Breast epithelium (tissue), 4 donors: ENCODE measurements around the gene MACROD2. TPM values are rescaled to one million over a fixed set of nuclear protein-coding genes. Genes with fewer than 3 reads are reported as not detected.

Experiments
- DNase-seq, 2 donors: peaks; one replicate each; pipeline ENCODE4 v3.0.0-alpha.2; 2019; ENCODE audit warnings: low spot score in 2 of 2
- H3K27ac ChIP-seq, 2 donors: fragments of 200-600 bp; sonication (generic) in 1 of 2; one replicate each; pipeline ENCODE4 v1.5.1; 2016 to 2019; ENCODE audit warnings: mild to moderate bottlenecking in 1 of 2
- H3K27me3 ChIP-seq, 2 donors: fragments of 200-600 bp; sonication (generic) in 1 of 2; one replicate each; pipeline versions ENCODE4 v1.5.1 to v1.6.0; 2017 to 2019; ENCODE audit warnings: control low read depth in 1 of 2, mild to moderate bottlenecking in 1 of 2
- H3K36me3 ChIP-seq: fragments of 200-600 bp; one replicate; pipeline ENCODE4 v1.5.1; 2019
- H3K4me1 ChIP-seq, 2 donors: fragments of 200-600 bp; sonication (generic); one replicate each; pipeline ENCODE4 v1.5.1; 2016 to 2019; ENCODE audit warnings: control low read depth in 1 of 2
- H3K4me3 ChIP-seq, 3 donors: fragments of 200-600 bp; sonication (generic); 1 replicate in 2 of 3; 2 replicates in 1 of 3; pipeline ENCODE4 v1.5.1; 2016 to 2019; ENCODE audit warnings: mild to moderate bottlenecking in 3 of 3, moderate library complexity in 2 of 3
- H3K9me3 ChIP-seq, 2 donors: fragments of 200-600 bp; sonication (generic) in 1 of 2; one replicate each; pipeline ENCODE4 v1.5.1; 2016 to 2019; ENCODE audit warnings: control low read depth in 1 of 2
- POLR2A ChIP-seq: fragments of 450-650 bp; IDR thresholded peaks from one replicate; pipeline ENCODE4 v1.6.1; 2016; ENCODE audit warnings: antibody characterized with exemption, mild to moderate bottlenecking, moderate library complexity
- POLR2AphosphoS5 ChIP-seq, 3 donors: sonication (generic); formaldehyde crosslinking; IDR thresholded peaks; one replicate each; pipeline ENCODE4 v1.6.1; 2017; ENCODE audit warnings: antibody characterized with exemption in 3 of 3
- intact Hi-C: fragments of 100-400 bp; cut with DNase I; formaldehyde crosslinking; loops from one replicate; pipeline ENCODE4 v1.15.1; 2023; ENCODE audit warnings: low total_unique reads
- total RNA-seq, 3 donors: library from RNA; depleted of rRNA; stranded (reverse); fragments of >200 nt; gene quantifications; one replicate each; pipeline ENCODE4 v1.1.0, GENCODE V29; 2016
- TF ChIP-seq, protein P1 (sequence below), 3 donors: fragments of 450-650 bp; IDR thresholded peaks; one replicate each; pipeline ENCODE4 v1.5.1; 2016 to 2017; ENCODE audit warnings: antibody characterized with exemption in 3 of 3, mild to moderate bottlenecking in 3 of 3, moderate library complexity in 3 of 3

Gene MACROD2
- total RNA-seq, 3 donors from 2014 or later, result 6.7 to 26.8 (median 8.8) TPM

DNA sequence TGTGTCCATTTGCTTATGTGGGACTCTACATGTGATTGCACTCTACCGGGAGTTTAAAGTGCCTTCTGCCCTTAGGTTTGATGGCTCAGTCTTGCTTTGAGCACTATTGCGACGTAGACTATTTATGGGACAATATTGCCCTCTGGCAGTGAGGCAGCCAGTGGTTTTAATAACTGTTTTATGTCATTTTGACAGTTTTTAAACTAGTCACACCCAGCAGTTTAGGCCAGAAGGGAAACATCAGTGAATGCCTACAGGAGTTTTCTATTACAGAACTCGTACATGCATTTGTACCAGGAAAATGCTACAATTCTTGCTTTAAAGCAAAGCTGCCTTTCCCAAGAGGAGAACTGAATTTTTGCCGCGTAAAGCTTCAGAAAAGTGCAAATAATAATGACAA, 1764.3 kb downstream of the MACROD2 start:
- DNase-seq, result no peak
- Histone ChIP-seq H3K36me3 (no peaks in the 10 kb centered on the region), H3K4me1 (no peaks in the 10 kb centered on the region), H3K4me3 (no peak overlapping the region), H3K9me3 (no peaks in the 10 kb centered on the region), H3K27ac (no peak overlapping the region), H3K27me3 (no peaks in the 10 kb centered on the region)
- no peak for TF ChIP-seq POLR2AphosphoS5 (IDR thresholded peaks at IDR 0.05)
- TF ChIP-seq, protein P1, sequence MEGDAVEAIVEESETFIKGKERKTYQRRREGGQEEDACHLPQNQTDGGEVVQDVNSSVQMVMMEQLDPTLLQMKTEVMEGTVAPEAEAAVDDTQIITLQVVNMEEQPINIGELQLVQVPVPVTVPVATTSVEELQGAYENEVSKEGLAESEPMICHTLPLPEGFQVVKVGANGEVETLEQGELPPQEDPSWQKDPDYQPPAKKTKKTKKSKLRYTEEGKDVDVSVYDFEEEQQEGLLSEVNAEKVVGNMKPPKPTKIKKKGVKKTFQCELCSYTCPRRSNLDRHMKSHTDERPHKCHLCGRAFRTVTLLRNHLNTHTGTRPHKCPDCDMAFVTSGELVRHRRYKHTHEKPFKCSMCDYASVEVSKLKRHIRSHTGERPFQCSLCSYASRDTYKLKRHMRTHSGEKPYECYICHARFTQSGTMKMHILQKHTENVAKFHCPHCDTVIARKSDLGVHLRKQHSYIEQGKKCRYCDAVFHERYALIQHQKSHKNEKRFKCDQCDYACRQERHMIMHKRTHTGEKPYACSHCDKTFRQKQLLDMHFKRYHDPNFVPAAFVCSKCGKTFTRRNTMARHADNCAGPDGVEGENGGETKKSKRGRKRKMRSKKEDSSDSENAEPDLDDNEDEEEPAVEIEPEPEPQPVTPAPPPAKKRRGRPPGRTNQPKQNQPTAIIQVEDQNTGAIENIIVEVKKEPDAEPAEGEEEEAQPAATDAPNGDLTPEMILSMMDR (IDR thresholded peaks at IDR 0.05), result no peak
- no peak for TF ChIP-seq POLR2A
- intact Hi-C loops, result no loop called here

DNA sequence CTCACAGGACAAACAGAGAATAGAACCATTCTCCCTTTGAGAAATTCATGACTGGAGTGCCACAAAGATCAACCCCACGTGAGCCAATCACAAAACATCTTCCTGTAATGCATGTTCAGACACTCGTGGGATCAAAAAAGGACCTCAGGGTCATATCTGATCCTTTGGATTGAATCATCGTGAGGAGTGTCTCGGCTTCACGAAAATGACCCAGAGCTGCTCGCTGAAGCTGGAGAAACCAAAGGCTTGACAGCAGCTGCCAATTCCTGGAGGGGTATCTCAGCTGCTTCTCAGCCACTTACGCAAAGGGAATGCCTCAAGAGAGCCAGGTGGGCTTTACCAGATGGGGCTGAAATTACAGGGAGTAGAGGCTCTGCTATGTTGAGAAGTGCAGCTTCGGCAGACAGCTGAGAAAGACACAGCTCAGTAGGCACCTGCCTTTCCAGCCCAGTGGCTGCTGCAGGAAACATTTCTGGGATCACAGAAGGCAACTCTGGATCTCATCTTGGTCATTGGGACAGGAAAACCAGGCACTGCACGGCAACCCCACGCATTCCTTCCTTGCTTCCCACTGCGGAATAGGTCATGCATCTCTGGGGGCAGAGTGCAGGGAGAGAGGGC, 1764.8 kb downstream of the MACROD2 start:
- Histone ChIP-seq H3K27ac (no peak overlapping the region), H3K4me3 (no peak overlapping the region)
- intact Hi-C loops, result no loop called here

DNA sequence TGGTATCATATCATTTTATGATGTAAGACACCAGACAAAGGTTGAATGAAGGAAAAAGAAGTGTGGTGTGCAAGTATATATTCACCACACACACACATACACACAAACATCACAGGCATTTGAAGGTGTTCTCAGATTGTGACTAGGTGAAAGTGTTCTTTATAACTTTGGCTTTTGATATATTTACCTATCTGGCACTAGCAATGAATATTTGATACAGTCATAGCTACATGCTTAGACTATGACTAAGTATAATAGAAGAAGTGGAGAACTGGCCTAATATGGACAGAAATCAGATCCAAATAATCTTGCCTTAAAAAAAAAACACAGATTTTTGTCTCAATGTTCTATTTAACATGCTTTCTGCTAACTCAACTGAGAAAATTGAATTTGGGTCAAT, 1768.0 kb downstream of the MACROD2 start:
- Histone ChIP-seq H3K9me3 (no peaks in the 10 kb centered on the region), H3K27ac (no peak overlapping the region), H3K27me3 (no peaks in the 10 kb centered on the region), H3K4me3 (no peak overlapping the region), H3K36me3 (no peaks in the 10 kb centered on the region), H3K4me1 (no peaks in the 10 kb centered on the region)
- DNase-seq, result no peak
- intact Hi-C loops, result no loop called here
- TF ChIP-seq POLR2A (no peak), POLR2AphosphoS5 (IDR thresholded peaks at IDR 0.05) (no peak)
- TF ChIP-seq, protein P1 (IDR thresholded peaks at IDR 0.05), result no peak

More for the DNA sequence above, 1764.8 kb downstream of the MACROD2 start:
- no peak for TF ChIP-seq POLR2A
- TF ChIP-seq, protein P1 (IDR thresholded peaks at IDR 0.05), result no peak
- TF ChIP-seq POLR2AphosphoS5 (IDR thresholded peaks at IDR 0.05), result no peak
- no peaks in the 10 kb centered on the region for H3K27me3 ChIP-seq
- no peak for DNase-seq
- no peaks in the 10 kb centered on the region for H3K36me3 ChIP-seq
- no peaks in the 10 kb centered on the region for H3K4me1 ChIP-seq
- H3K9me3 ChIP-seq, result no peaks in the 10 kb centered on the region

DNA sequence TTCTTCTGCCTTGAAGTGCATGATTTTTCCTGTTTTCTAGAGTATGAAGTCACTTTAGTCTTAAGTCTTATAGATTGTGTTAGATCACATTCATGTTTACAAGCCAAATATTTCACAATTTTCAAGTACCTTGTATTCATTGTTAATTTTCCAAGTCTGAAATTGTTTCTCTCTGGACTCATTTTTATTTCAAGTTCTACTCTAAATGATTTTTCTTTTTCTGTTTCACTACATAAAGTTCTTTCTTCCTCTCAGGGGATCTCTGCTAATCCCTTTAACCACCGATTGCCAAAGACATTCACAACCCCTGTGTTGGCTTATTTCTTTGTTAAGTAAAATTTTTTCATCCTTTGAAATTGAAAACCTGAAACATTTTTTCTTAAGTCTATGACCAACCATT, 1772.3 kb downstream of the MACROD2 start:
- no peak overlapping the region for H3K4me3 ChIP-seq
- H3K27me3 ChIP-seq, result no peaks in the 10 kb centered on the region
- TF ChIP-seq POLR2AphosphoS5 (IDR thresholded peaks at IDR 0.05) (no peak), POLR2A (no peak)
- TF ChIP-seq, protein P1 (IDR thresholded peaks at IDR 0.05), result no peak
- intact Hi-C loops, result no loop called here
- no peaks in the 10 kb centered on the region for H3K36me3 ChIP-seq
- H3K9me3 ChIP-seq, result no peaks in the 10 kb centered on the region
- no peak for DNase-seq
- H3K4me1 ChIP-seq, result no peaks in the 10 kb centered on the region
- no peak overlapping the region for H3K27ac ChIP-seq

DNA sequence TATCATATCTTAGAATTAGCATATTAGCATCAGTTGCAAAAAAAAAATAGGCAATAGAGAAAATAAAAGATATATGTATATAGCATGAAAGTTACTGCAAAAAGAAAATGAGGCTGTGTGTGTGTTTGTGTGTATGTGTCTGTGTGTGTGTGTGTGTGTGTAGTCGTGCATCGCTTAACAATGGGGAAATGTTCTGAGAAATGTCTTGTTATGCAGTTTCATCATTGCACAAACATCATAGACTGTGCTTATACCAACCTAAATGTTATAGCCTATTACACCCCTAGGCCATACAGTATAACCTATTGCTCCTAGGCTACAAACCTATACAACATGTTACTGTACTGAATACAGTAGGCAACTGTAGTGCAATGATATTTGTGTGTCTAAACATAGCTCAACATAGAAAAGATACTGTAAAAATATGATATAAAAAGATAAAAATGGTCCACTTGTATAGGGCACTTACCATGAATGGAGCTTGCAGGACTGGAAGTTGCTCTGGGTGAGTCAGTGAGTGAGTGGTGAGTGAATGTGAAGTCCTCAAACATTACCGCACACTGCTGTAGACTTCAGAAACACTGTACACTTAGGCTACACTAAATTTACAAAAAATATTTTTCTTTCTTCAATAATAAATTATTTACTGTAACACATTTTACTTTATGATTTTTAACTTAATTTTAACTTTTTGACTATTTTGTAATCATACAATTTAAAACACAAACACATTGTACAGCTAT, 1772.9 kb downstream of the MACROD2 start:
- intact Hi-C loops, result no loop called here
- no peaks in the 10 kb centered on the region for H3K9me3 ChIP-seq
- TF ChIP-seq, protein P1 (IDR thresholded peaks at IDR 0.05), result no peak
- TF ChIP-seq POLR2A (no peak), POLR2AphosphoS5 (IDR thresholded peaks at IDR 0.05) (no peak)

More for the DNA sequence above, 1772.9 kb downstream of the MACROD2 start:
- H3K4me3 ChIP-seq, result no peak overlapping the region
- no peaks in the 10 kb centered on the region for H3K27me3 ChIP-seq
- no peak overlapping the region for H3K27ac ChIP-seq
- no peaks in the 10 kb centered on the region for H3K4me1 ChIP-seq
- no peak for DNase-seq
- H3K36me3 ChIP-seq, result no peaks in the 10 kb centered on the region
